Thoracic aorta (tissue), 2 donors: Measurements from ENCODE around the gene SKAP2. TPM values are rescaled to one million over a fixed set of nuclear protein-coding genes. Genes with fewer than 3 reads are reported as not detected.

Source experiments
- ATAC-seq: fragments of 150-250 bp; one replicate; pipeline ENCODE4 v1.8.0; 2017; ENCODE audit warnings: low read depth; ENCODE audit not compliant: insufficient number of reproducible peaks, low FRiP score
- DNase-seq: peaks from one replicate; pipeline ENCODE4 v3.0.0-alpha.2; 2020; ENCODE audit warnings: low spot score
- H3K27ac ChIP-seq, 2 donors: fragments of 200-600 bp; sonication (generic); 1 replicate in 1 of 2; 2 replicates in 1 of 2; pipeline ENCODE4 v1.5.1; 2016; ENCODE audit warnings: mild to moderate bottlenecking in 2 of 2, moderate library complexity in 2 of 2
- H3K27me3 ChIP-seq: fragments of 200-600 bp; sonication (generic); replicated peaks from 2 replicates; pipeline ENCODE4 v1.6.0; 2016; ENCODE audit warnings: mild to moderate bottlenecking; ENCODE audit not compliant: insufficient read depth
- H3K36me3 ChIP-seq: fragments of 200-600 bp; sonication (generic); one replicate; pipeline ENCODE4 v1.5.1; 2016
- H3K4me1 ChIP-seq, 2 donors: fragments of 200-600 bp; sonication (generic); 1 replicate in 1 of 2; 2 replicates in 1 of 2; pipeline versions ENCODE4 v1.5.1 to v1.6.0; 2016; ENCODE audit warnings: low read depth in 2 of 2, mild to moderate bottlenecking in 1 of 2; ENCODE audit not compliant: control insufficient read depth in 1 of 2
- H3K4me3 ChIP-seq: fragments of 200-600 bp; sonication (generic); 2 replicates; pipeline ENCODE4 v1.5.1; 2016; ENCODE audit warnings: mild to moderate bottlenecking
- H3K9me3 ChIP-seq: fragments of 200-600 bp; sonication (generic); 2 replicates; pipeline ENCODE4 v1.5.1; 2016
- total RNA-seq, 2 donors: library from RNA; depleted of rRNA; stranded (reverse); fragments of >200 nt; gene quantifications; one replicate each; pipeline versions ENCODE4 v1.1.0 to v1.2.3, GENCODE V29; 2016
- TF ChIP-seq, protein P1 (sequence below): fragments of 200-600 bp; sonication (generic); IDR thresholded peaks from one replicate; pipeline ENCODE4 v1.5.1; 2019; ENCODE audit warnings: antibody characterized with exemption

SKAP2 gene, protein sequence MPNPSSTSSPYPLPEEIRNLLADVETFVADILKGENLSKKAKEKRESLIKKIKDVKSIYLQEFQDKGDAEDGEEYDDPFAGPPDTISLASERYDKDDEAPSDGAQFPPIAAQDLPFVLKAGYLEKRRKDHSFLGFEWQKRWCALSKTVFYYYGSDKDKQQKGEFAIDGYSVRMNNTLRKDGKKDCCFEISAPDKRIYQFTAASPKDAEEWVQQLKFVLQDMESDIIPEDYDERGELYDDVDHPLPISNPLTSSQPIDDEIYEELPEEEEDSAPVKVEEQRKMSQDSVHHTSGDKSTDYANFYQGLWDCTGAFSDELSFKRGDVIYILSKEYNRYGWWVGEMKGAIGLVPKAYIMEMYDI
- total RNA-seq = 10 to 100 TPM; 16.6 to 29.0 TPM

DNA sequence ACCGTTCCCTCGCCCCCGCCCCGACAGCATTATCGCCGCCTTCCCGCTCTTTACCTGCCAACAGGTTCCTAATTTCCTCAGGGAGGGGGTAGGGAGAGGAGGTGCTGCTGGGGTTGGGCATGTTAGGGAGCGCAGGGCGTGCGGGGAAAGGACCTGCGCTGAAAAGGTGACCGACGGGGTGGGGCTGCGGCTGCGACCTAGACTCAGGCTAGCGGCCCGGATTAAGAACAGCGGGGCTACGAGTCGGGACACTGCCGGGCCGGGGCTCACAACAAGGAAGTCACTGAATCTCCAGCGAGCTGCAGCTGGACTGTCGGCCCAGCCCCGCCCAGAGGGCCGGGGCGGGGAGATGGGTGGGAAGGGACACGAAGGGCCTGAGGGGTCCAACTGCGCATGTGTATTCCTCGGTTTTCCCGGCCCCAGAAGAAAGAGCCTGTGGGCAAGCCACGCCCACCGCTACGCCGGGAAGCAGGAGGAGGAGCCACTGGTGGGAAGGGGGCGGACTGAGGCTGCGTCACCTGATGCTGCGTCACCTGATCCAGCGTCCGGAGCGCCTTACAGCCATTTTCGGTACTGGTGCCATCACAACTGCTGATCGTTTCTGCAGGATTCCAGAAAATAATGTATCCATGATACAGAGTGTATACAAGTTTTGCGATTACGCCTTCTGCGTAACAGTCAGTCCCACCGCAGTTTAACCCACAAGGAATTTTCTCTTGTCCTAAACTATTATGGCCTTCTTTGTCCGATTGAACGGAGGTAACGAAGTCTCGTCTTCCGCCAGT lies at the start of gene SKAP2:
TSS of gene SKAP2 (minus strand) at position 282 of the 785 bp plus-strand sequence. CDS start at position 121, 161 bp downstream.
- Histone ChIP-seq H3K4me1 (no peaks in the 10 kb centered on the region), H3K36me3 (no peaks in the 10 kb centered on the region), H3K27ac (peak within 1 kb of the TSS; percentile 83 to 92), H3K27me3 (no peaks in the 10 kb centered on the region), H3K9me3 (no peaks in the 10 kb centered on the region), H3K4me3 (peak within 1 kb of the TSS; percentile 96)
- ATAC-seq (peak; percentile 99), DNase-seq (peak; percentile 94)
- TF ChIP-seq, protein P1, sequence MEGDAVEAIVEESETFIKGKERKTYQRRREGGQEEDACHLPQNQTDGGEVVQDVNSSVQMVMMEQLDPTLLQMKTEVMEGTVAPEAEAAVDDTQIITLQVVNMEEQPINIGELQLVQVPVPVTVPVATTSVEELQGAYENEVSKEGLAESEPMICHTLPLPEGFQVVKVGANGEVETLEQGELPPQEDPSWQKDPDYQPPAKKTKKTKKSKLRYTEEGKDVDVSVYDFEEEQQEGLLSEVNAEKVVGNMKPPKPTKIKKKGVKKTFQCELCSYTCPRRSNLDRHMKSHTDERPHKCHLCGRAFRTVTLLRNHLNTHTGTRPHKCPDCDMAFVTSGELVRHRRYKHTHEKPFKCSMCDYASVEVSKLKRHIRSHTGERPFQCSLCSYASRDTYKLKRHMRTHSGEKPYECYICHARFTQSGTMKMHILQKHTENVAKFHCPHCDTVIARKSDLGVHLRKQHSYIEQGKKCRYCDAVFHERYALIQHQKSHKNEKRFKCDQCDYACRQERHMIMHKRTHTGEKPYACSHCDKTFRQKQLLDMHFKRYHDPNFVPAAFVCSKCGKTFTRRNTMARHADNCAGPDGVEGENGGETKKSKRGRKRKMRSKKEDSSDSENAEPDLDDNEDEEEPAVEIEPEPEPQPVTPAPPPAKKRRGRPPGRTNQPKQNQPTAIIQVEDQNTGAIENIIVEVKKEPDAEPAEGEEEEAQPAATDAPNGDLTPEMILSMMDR = no peak

DNA sequence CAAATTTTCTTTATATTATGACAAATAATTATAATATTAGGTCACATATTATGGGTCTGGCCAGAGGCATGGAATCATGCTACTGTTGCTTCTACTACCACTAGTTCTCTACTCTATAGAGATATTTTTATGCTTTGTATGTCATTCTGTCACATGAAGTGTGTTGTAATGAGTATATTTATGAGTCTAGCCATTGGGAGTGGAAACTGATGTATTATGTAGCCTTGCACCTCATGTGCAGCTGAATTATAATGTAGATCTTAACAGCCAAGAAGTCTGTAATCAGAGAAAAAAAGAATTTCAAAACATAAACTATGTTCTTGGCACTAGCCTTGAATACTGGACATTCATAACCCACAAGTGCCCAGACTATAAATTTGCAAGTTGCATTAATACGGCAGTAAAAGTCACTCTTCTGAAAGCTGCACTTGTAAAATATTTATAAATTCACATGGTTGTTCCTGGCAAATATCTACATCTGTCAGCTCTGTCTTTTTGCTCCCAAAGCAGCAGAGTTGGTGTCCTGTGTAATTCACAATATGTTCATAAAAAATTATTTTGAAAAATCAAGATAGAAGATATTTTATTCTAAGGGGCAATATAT lies 48.6 kb upstream of the SKAP2 start:
- no peak for ATAC-seq
- no peaks in the 10 kb centered on the region for H3K9me3 ChIP-seq
- TF ChIP-seq, protein P1 = no peak

DNA sequence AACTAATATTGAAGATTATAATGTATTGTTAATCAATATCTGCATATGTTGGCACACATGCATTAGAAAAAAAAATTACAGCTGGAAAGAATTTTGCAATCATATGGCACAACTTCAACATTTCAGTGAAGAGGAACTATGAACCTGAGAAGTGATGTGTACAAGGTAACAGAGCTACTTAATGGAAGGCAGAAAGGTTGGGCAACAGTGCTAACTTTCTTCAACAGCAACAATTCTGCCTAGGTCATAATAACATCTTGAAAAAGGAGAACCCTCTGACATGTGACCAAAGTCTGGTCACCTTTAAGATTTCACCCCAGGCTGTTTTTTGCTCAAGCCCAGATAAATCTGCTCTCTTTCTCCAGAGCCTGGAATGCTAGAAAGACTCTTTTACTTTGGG lies 47.9 kb upstream of the SKAP2 start:
- no peak for DNase-seq
- no peaks in the 10 kb centered on the region for H3K9me3 ChIP-seq
- TF ChIP-seq, protein P1 = no peak
- H3K36me3 ChIP-seq = no peaks in the 10 kb centered on the region
- ATAC-seq = no peak
- H3K4me3 ChIP-seq = no peak overlapping the region
- no peaks in the 10 kb centered on the region for H3K27me3 ChIP-seq
- H3K27ac ChIP-seq = no peak overlapping the region
- H3K4me1 ChIP-seq = no peaks in the 10 kb centered on the region

More for the DNA sequence above, 48.6 kb upstream of the SKAP2 start:
- Histone ChIP-seq H3K27ac (no peak overlapping the region), H3K36me3 (no peaks in the 10 kb centered on the region), H3K4me3 (no peak overlapping the region), H3K27me3 (no peaks in the 10 kb centered on the region), H3K4me1 (no peaks in the 10 kb centered on the region)
- DNase-seq = no peak

DNA sequence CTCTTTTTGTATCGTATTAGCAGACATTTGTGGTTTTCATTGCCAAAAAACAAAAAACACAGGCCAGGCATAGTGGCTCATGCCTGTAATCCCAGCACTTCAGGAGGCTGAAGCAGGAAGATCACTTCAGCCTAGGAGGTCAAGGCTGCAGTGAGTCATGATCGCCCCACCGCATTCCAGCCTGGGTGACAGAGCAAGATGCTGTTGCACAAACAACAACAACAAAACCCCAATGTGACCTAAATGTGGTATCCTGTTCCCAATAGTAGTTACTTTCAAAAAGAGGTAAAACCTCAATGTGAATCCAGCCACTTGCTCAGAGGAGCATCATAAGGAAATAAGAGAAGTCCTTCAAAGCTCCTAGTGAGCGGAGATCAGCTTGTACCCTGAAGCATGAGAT lies 45.8 kb upstream of the SKAP2 start:
- DNase-seq (no peak), ATAC-seq (no peak)
- H3K9me3 ChIP-seq = no peaks in the 10 kb centered on the region
- TF ChIP-seq, protein P1 = no peak
- H3K36me3 ChIP-seq = no peaks in the 10 kb centered on the region
- no peaks in the 10 kb centered on the region for H3K4me1 ChIP-seq
- H3K27ac ChIP-seq = no peak overlapping the region
- H3K27me3 ChIP-seq = no peaks in the 10 kb centered on the region
- H3K4me3 ChIP-seq = no peak overlapping the region

DNA sequence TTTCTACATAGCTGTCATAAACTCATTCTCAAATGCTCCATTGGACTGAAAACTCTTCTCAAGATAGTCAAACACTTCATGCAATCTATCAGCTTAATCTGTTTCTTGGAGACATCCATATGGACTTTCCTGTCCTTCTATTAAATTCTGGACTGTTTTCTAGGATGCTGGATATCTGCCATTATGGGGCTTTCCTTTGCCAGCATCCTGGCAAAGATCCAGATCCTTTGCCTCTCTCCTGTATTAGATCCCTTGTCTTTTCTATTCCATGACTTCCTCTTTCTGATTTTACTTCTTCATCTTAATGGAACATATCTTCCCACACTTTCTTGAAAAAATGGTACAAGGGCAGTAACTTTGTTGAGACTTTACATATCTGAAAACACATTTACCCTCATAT lies 35.9 kb upstream of the SKAP2 start:
- DNase-seq (no peak), ATAC-seq (no peak)
- H3K36me3 ChIP-seq = no peaks in the 10 kb centered on the region
- H3K4me3 ChIP-seq = no peak overlapping the region
- H3K27me3 ChIP-seq = no peaks in the 10 kb centered on the region
- H3K4me1 ChIP-seq = no peaks in the 10 kb centered on the region
- H3K27ac ChIP-seq = no peak overlapping the region
- H3K9me3 ChIP-seq = no peaks in the 10 kb centered on the region
- TF ChIP-seq, protein P1 = no peak
